Measurements from ENCODE around the gene PLEKHN1. TPM values are rescaled to one million over a fixed set of nuclear protein-coding genes. Genes with fewer than 3 reads are reported as not detected.

The PLEKHN1 gene
- total and polyA plus RNA-seq, 2 donors (not counting 3 experiments of a cell fraction or from before 2014, with no cell fraction given), result 0.29 to 0.88 TPM

DNA sequence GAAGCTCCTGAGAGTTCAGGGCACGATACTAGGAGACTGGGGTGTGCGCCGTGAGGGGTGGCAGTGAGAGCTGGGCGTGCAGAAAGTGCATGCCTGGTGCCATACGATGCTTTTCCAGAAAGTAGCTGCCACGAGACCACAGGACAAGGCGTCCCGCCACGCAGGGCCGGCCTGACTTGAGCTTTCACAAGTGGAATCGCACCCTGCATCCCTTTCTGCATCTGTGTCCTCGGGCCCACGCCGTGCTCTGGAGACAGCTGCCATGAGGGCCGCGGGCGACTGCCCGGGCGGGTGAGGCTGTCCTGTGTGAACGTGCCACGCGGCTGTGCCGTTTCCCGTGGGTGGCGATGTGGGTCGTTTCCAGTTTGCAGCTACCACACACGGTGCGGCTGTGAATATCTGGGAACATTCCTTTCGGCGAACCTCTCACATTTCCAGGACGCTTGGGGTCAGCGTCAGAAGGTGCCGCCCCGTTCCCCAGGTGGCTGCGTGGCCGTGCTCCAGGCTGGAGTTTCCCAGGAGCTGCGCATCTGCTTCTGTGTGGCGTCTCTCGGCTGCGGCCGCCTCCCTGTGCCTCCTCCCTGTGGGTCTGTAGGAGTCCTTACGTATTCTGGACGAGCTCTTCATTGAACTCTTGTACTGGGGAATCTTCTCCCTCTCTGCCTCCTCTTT lies 16.6 kb downstream of the PLEKHN1 start:
- TF ChIP-seq POLR2A (IDR thresholded peaks at IDR 0.05; ENCODE audit: low read depth, low read length), result no peak
- no peak for TF ChIP-seq POLR2AphosphoS5 (IDR thresholded peaks at IDR 0.05; ENCODE audit: insufficient read depth, low read depth, low read length)
- no peak for TF ChIP-seq EZH2 (IDR thresholded peaks at IDR 0.05; ENCODE audit: borderline replicate concordance, low read depth, low read length, severe bottlenecking)
- no peak for TF ChIP-seq GATA2 (IDR thresholded peaks at IDR 0.05; ENCODE audit: insufficient read depth, insufficient read length, low read depth, low read length)
- no peak for TF ChIP-seq MYC (IDR thresholded peaks at IDR 0.05; ENCODE audit: low read depth, low read length)
- TF ChIP-seq, protein P1, sequence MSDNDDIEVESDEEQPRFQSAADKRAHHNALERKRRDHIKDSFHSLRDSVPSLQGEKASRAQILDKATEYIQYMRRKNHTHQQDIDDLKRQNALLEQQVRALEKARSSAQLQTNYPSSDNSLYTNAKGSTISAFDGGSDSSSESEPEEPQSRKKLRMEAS (IDR thresholded peaks at IDR 0.05; ENCODE audit: insufficient read depth, insufficient read length), result no peak
- TF ChIP-seq, protein P2, sequence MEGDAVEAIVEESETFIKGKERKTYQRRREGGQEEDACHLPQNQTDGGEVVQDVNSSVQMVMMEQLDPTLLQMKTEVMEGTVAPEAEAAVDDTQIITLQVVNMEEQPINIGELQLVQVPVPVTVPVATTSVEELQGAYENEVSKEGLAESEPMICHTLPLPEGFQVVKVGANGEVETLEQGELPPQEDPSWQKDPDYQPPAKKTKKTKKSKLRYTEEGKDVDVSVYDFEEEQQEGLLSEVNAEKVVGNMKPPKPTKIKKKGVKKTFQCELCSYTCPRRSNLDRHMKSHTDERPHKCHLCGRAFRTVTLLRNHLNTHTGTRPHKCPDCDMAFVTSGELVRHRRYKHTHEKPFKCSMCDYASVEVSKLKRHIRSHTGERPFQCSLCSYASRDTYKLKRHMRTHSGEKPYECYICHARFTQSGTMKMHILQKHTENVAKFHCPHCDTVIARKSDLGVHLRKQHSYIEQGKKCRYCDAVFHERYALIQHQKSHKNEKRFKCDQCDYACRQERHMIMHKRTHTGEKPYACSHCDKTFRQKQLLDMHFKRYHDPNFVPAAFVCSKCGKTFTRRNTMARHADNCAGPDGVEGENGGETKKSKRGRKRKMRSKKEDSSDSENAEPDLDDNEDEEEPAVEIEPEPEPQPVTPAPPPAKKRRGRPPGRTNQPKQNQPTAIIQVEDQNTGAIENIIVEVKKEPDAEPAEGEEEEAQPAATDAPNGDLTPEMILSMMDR (IDR thresholded peaks at IDR 0.05; ENCODE audit: extremely low read depth in 1 of 2, insufficient read depth in 1 of 2, low read depth in 1 of 2, low read length in 2 of 2), result no peak
- TF ChIP-seq JUN (IDR thresholded peaks at IDR 0.05; ENCODE audit: borderline replicate concordance, insufficient read depth, insufficient read length, low read depth), result no peak
- no peak for TF ChIP-seq FOS (IDR thresholded peaks at IDR 0.05; ENCODE audit: borderline replicate concordance, insufficient read depth, low read length)
- Histone ChIP-seq H3K9me3 (replicated peaks; ENCODE audit: control insufficient read depth, insufficient read depth, low read length) (no peaks in the 10 kb centered on the region), H3K27ac (ENCODE audit: insufficient read depth, low read depth, low read length) (no peak overlapping the region), H3K9ac (replicated peaks; ENCODE audit: extremely low read depth, insufficient read depth, low read length) (no peak overlapping the region), H3K9me1 (replicated peaks; ENCODE audit: control insufficient read depth, extremely low read depth, insufficient read depth, low read length) (no peaks in the 10 kb centered on the region), H3K4me2 (ENCODE audit: insufficient read depth, low read length) (no peak overlapping the region), H3K36me3 (ENCODE audit: control insufficient read depth in 2 of 2, extremely low read depth in 1 of 2, insufficient read depth in 2 of 2, low read length in 2 of 2) (no peaks in the 10 kb centered on the region), H3K4me3 (replicated peaks in 1 of 3; ENCODE audit: insufficient read depth in 1 of 3, low read depth in 1 of 3, low read length in 3 of 3) (no peak overlapping the region), H3K27me3 (ENCODE audit: control insufficient read depth in 2 of 2, insufficient read depth in 2 of 2, low read length in 2 of 2) (peaks cover 0 to 2% of the 10 kb centered on the region in 2 experiments), H4K20me1 (replicated peaks; ENCODE audit: control insufficient read depth, extremely low read depth, insufficient read depth, low read length) (no peaks in the 10 kb centered on the region), H3K79me2 (ENCODE audit: control insufficient read depth, insufficient read depth, low read length) (no peaks in the 10 kb centered on the region), H2AFZ (ENCODE audit: low read depth, low read length) (no peak overlapping the region), H3K4me1 (ENCODE audit: control insufficient read depth, extremely low read depth, insufficient read depth, low read length) (no peaks in the 10 kb centered on the region)
- dilution Hi-C loops (cut with MboI; ENCODE audit: extremely low pct_ligation_motif_present, low sequenced_read_pairs) (no loop called here), intact Hi-C loops (cut with micrococcal nuclease) (no loop called here)
- FAIRE-seq (no peak), DNase-seq (ENCODE audit: low read depth, low spot score) (no peak)
- BruUV-seq (replicated peaks), result no TSS peak
- ChIA-PET POLR2A (no interaction called here), CTCF (interaction anchor here (0.6 to 5.1 kb wide), 14 partner anchors 11 to 308 kb away, joined by 3 to 77 read pairs (median 4); partner anchors contain the start of gene PLEKHN1)

Measured in endothelial cell of umbilical vein (primary cell).